Sigmoid colon (tissue), 7 donors: Measurements from ENCODE around the gene XPO6. TPM values are rescaled to one million over a fixed set of nuclear protein-coding genes. Genes with fewer than 3 reads are reported as not detected.

Source experiments
- DNase-seq: peaks from one replicate; pipeline ENCODE4 v3.0.0-alpha.2; 2019
- H3K27ac ChIP-seq, 4 donors: fragments of 200-600 bp; sonication (generic); one replicate each; pipeline ENCODE4 v1.5.1; 2016 to 2019; ENCODE audit warnings: mild to moderate bottlenecking in 1 of 4
- H3K27me3 ChIP-seq, 3 donors: fragments of 200-600 bp; sonication (generic); one replicate each; pipeline ENCODE4 v1.5.1; 2019; ENCODE audit warnings: mild to moderate bottlenecking in 1 of 3
- H3K36me3 ChIP-seq, 4 donors: fragments of 200-600 bp; sonication (generic); one replicate each; pipeline ENCODE4 v1.5.1; 2016 to 2019
- H3K4me1 ChIP-seq, 4 donors: fragments of 200-600 bp; sonication (generic); one replicate each; pipeline ENCODE4 v1.5.1; 2017 to 2019
- H3K4me3 ChIP-seq, 4 donors: fragments of 200-600 bp; sonication (generic); one replicate each; pipeline ENCODE4 v1.5.1; 2017 to 2019; ENCODE audit warnings: mild to moderate bottlenecking in 2 of 4, moderate library complexity in 1 of 4
- H3K9me3 ChIP-seq, 4 donors: fragments of 200-600 bp in 3 of 4; sonication (generic) in 3 of 4; one replicate each; pipeline versions ENCODE4 v1.5.1 to v1.6.1; 2013 to 2019
- CTCF ChIP-seq, 4 experiments: fragments of 450-650 bp in 3 of 4; fragments of 200-600 bp in 1 of 4; IDR thresholded peaks; one replicate each; pipeline ENCODE4 v1.5.1; 2016 to 2019; ENCODE audit warnings: antibody characterized with exemption in 4 of 4, mild to moderate bottlenecking in 3 of 4, moderate library complexity in 2 of 4
- EP300 ChIP-seq, 4 donors: sonication (generic); formaldehyde crosslinking; IDR thresholded peaks; one replicate each; pipeline ENCODE4 v1.6.1; 2017; ENCODE audit warnings: antibody characterized with exemption in 4 of 4
- POLR2A ChIP-seq, 2 donors: fragments of 450-650 bp; IDR thresholded peaks; one replicate each; pipeline ENCODE4 v1.6.1; 2016; ENCODE audit warnings: antibody characterized with exemption in 2 of 2, mild to moderate bottlenecking in 2 of 2, moderate library complexity in 2 of 2
- POLR2AphosphoS5 ChIP-seq, 4 donors: sonication (generic); formaldehyde crosslinking; IDR thresholded peaks; one replicate each; pipeline ENCODE4 v1.6.1; 2017; ENCODE audit warnings: antibody characterized with exemption in 4 of 4
- WGBS, 2 donors: extraction: QIAGEN DNeasy Blood & Tissue Kit; methylation state at CpG; one replicate each; pipeline ENCODE4 v1.1.7; 2013; 5-methylcytosine and 5-hydroxymethylcytosine counted together
- intact Hi-C: fragments of 100-400 bp; cut with DNase I; formaldehyde crosslinking; loops from one replicate; pipeline ENCODE4 v1.15.1; 2023
- polyA plus RNA-seq, 3 donors: library from polyadenylated mRNA; stranded (reverse); fragments of 200-250 nt; gene quantifications; one replicate each; pipeline ENCODE4 v1.2.3, GENCODE V29; 2013
- total RNA-seq, 4 donors: library from RNA; depleted of rRNA; stranded (reverse); fragments of >200 nt; gene quantifications; one replicate each; pipeline ENCODE4 v1.1.0, GENCODE V29; 2016
- donor health status: healthy with polysubstance abuse.
- donor health status: Bipolar disorder and iron deficiency.
- donor health status: healthy.

XPO6 gene
- total and polyA plus RNA-seq, 7 donors: 40.2 to 101 (median 48.9) TPM

- Histone ChIP-seq H3K27ac (peak overlapping the region; percentile 45 to 69 (median 57)), H3K27me3 (no peaks in the 10 kb centered on the region), H3K4me3 (no peak overlapping the region), H3K9me3 (no peaks in the 10 kb centered on the region), H3K4me1 (peaks cover 0 to 16% (median 7%) of the 10 kb centered on the region in 4 donors), H3K36me3 (peaks cover 3 to 95% (median 23%) of the 10 kb centered on the region in 4 donors)
- TF ChIP-seq POLR2A (IDR thresholded peaks at IDR 0.05): no peak
- TF ChIP-seq POLR2AphosphoS5 (IDR thresholded peaks at IDR 0.05): peak in 3 of 4 donors; percentile 34 to 39 (median 35)
- no peak for TF ChIP-seq EP300 (IDR thresholded peaks at IDR 0.05)
- WGBS, 2 donors: 87 to 88% methylated on average over 11 of the region's 11 CpGs
- no peak for DNase-seq
- intact Hi-C loops: no loop called here
Observed at GRCh38 chr16:28130099-28131088, 81.4 kb downstream of the XPO6 start.

- intact Hi-C loops: no loop called here
- Histone ChIP-seq H3K4me3 (no peak overlapping the region), H3K36me3 (peaks cover 3 to 96% (median 41%) of the 10 kb centered on the region in 4 donors), H3K4me1 (peaks cover 0 to 9% (median 4%) of the 10 kb centered on the region in 4 donors), H3K27ac (no peak overlapping the region), H3K9me3 (no peaks in the 10 kb centered on the region), H3K27me3 (no peaks in the 10 kb centered on the region)
- 92 to 93% methylated on average over 14 of the region's 14 CpGs for WGBS, 2 donors
- no peak for DNase-seq
- TF ChIP-seq CTCF (IDR thresholded peaks at IDR 0.05) (no peak), POLR2AphosphoS5 (IDR thresholded peaks at IDR 0.05) (no peak), EP300 (IDR thresholded peaks at IDR 0.05) (no peak), POLR2A (IDR thresholded peaks at IDR 0.05) (no peak)
Observed at GRCh38 chr16:28126684-28127620, 84.8 kb downstream of the XPO6 start.

- Histone ChIP-seq H3K27me3 (no peaks in the 10 kb centered on the region), H3K9me3 (no peaks in the 10 kb centered on the region), H3K36me3 (peaks cover 3 to 98% (median 45%) of the 10 kb centered on the region in 4 donors), H3K4me1 (peaks cover 0 to 5% (median 2%) of the 10 kb centered on the region in 4 donors), H3K4me3 (no peak overlapping the region), H3K27ac (no peak overlapping the region)
- 96 to 97% methylated on average over 16 of the region's 16 CpGs for WGBS, 2 donors
- no peak for TF ChIP-seq EP300 (IDR thresholded peaks at IDR 0.05)
- no peak for TF ChIP-seq CTCF (IDR thresholded peaks at IDR 0.05)
- no peak for TF ChIP-seq POLR2A (IDR thresholded peaks at IDR 0.05)
- TF ChIP-seq POLR2AphosphoS5 (IDR thresholded peaks at IDR 0.05): no peak
- intact Hi-C loops: no loop called here
- no peak for DNase-seq
Observed at GRCh38 chr16:28125592-28125991, 86.2 kb downstream of the XPO6 start.

GRCh38 chr16:28121527-28121926 is 90.2 kb downstream of the XPO6 start:
- no peak overlapping the region for H3K27ac ChIP-seq
- no peak for DNase-seq
- peaks cover 3 to 96% (median 42%) of the 10 kb centered on the region in 4 donors for H3K36me3 ChIP-seq
- H3K9me3 ChIP-seq: no peaks in the 10 kb centered on the region
- TF ChIP-seq EP300 (IDR thresholded peaks at IDR 0.05) (no peak), CTCF (IDR thresholded peaks at IDR 0.05) (no peak), POLR2A (IDR thresholded peaks at IDR 0.05) (no peak), POLR2AphosphoS5 (IDR thresholded peaks at IDR 0.05) (no peak)
- WGBS, 2 donors: 86 to 89% methylated on average over 2 of the region's 2 CpGs
- no peak overlapping the region for H3K4me3 ChIP-seq
- no peaks in the 10 kb centered on the region for H3K27me3 ChIP-seq
- intact Hi-C loops: no loop called here
- no peaks in the 10 kb centered on the region for H3K4me1 ChIP-seq
